AG10803 (cell line): ENCODE data around the gene OR52E5.

Experiments used
- DNase-seq: peaks from one replicate; pipeline ENCODE4 v3.0.0; 2010; ENCODE audit warnings: low read depth
- H3K4me3 ChIP-seq: 2 replicates; pipeline ENCODE4 v1.5.1; 2011; ENCODE audit warnings: mild to moderate bottlenecking, low read length, control low read depth
- CTCF ChIP-seq: conservative IDR thresholded peaks from 2 replicates; pipeline ENCODE4 v1.5.1; 2011; ENCODE audit warnings: mild to moderate bottlenecking, low read length, control low read depth, inconsistent platforms

Gene OR52E5

GRCh38 chr11:5880329-5880728, 12.7 kb upstream of the OR52E5 start, which contains the start of gene OR52E4:
Gene OR52E4, plus strand, starts transcription at chr11:5880629. Its CDS starts 3,664 bp downstream, at chr11:5884293.
- no peak for TF ChIP-seq CTCF
- DNase-seq, result no peak
- no peak within 1 kb of the TSS for H3K4me3 ChIP-seq

GRCh38 chr11:5881756-5882155, 11.3 kb upstream of the OR52E5 start:
- TF ChIP-seq CTCF, result no peak
- no peak overlapping the region for H3K4me3 ChIP-seq
- no peak for DNase-seq

GRCh38 chr11:5887172-5887571, 5.8 kb upstream of the OR52E5 start:
- no peak overlapping the region for H3K4me3 ChIP-seq
- no peak for TF ChIP-seq CTCF
- DNase-seq, result no peak

- no peak overlapping the region for H3K4me3 ChIP-seq
- DNase-seq, result no peak
- no peak for TF ChIP-seq CTCF
Observed at GRCh38 chr11:5887661-5888060, 5.3 kb upstream of the OR52E5 start.

- H3K4me3 ChIP-seq, result no peak overlapping the region
- DNase-seq, result peak; percentile 9
- peak; percentile 54 for TF ChIP-seq CTCF
Observed at GRCh38 chr11:5891216-5891800, 1.7 kb upstream of the OR52E5 start.

GRCh38 chr11:5899534-5899933, 6.5 kb downstream of the OR52E5 start:
- H3K4me3 ChIP-seq, result no peak overlapping the region
- no peak for DNase-seq
- TF ChIP-seq CTCF, result no peak

GRCh38 chr11:5910540-5910939, 17.5 kb downstream of the OR52E5 start:
- no peak for TF ChIP-seq CTCF
- DNase-seq, result no peak
- H3K4me3 ChIP-seq, result no peak overlapping the region
